GM19193 (cell line): ENCODE data around the gene CYP1A2.

Source experiments
- POLR2A ChIP-seq: IDR thresholded peaks from 4 replicates; pipeline ENCODE4 v1.6.1; 2011; ENCODE audit not compliant: insufficient read depth, insufficient read length; ENCODE audit errors: extremely low read depth

The CYP1A2 gene

DNA sequence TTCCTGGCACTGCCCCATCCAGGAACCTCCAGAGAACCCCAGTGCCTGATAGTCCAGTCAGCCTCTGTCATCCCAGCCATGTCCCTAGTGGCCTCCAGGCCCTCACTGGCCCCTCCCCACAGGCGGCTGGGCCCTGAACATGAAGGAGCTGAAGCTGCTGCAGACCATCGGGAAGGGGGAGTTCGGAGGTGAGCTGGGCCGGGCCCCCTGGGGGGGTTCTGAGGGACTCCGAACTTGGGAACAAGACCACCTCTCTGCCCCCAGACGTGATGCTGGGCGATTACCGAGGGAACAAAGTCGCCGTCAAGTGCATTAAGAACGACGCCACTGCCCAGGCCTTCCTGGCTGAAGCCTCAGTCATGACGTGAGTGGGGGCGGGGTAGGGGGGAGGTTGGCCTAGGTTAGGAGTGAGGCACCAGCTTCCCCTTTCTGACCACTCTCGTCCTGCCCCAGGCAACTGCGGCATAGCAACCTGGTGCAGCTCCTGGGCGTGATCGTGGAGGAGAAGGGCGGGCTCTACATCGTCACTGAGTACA, 52.0 kb downstream of the CYP1A2 start:
- TF ChIP-seq POLR2A, result peak; percentile 5

DNA sequence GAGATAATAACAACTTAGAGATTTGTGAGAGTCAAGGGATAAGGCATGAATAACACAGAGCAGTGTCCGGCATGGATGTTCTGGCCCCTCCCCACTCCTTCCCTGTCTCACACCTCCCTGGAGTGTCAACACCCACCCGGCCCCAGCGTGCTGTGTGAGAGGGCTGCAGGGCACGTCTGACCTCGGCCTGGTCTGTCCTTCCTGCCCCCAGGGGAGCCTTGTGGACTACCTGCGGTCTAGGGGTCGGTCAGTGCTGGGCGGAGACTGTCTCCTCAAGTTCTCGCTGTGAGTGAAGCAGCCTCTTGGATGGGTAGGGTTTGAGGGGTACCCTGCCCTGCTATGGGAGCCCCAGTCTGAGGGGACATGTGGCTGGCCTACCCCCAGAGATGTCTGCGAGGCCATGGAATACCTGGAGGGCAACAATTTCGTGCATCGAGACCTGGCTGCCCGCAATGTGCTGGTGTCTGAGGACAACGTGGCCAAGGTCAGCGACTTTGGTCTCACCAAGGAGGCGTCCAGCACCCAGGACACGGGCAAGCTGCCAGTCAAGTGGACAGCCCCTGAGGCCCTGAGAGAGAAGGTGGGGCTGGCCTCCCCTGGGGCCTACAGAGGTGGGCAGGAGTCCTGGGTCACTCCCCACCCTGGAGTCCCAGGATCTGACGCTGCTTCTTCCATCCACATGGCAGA, 52.8 kb downstream of the CYP1A2 start:
- TF ChIP-seq POLR2A, result no peak

DNA sequence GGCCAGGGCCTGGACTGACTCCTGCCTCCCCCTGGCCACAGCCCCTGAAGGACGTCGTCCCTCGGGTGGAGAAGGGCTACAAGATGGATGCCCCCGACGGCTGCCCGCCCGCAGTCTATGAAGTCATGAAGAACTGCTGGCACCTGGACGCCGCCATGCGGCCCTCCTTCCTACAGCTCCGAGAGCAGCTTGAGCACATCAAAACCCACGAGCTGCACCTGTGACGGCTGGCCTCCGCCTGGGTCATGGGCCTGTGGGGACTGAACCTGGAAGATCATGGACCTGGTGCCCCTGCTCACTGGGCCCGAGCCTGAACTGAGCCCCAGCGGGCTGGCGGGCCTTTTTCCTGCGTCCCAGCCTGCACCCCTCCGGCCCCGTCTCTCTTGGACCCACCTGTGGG, 53.6 kb downstream of the CYP1A2 start:
- no peak for TF ChIP-seq POLR2A

DNA sequence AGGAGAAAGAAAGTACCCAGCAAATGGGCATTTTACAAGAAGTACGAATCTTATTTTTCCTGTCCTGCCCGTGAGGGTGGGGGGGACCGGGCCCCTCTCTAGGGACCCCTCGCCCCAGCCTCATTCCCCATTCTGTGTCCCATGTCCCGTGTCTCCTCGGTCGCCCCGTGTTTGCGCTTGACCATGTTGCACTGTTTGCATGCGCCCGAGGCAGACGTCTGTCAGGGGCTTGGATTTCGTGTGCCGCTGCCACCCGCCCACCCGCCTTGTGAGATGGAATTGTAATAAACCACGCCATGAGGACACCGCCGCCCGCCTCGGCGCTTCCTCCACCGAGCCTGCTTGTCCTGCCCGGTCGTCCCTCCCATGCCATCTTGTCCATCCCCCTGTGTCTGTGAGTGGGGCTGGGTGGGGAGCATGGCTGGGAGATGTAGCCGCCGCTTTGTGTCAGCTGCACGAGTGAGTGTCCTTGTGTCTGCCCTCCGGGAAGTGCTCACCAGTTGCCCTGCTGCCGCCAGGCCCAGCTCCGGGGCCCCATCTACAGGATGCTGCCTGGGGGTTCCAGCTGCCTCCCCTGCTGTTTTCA, 54.3 kb downstream of the CYP1A2 start:
- no peak for TF ChIP-seq POLR2A

DNA sequence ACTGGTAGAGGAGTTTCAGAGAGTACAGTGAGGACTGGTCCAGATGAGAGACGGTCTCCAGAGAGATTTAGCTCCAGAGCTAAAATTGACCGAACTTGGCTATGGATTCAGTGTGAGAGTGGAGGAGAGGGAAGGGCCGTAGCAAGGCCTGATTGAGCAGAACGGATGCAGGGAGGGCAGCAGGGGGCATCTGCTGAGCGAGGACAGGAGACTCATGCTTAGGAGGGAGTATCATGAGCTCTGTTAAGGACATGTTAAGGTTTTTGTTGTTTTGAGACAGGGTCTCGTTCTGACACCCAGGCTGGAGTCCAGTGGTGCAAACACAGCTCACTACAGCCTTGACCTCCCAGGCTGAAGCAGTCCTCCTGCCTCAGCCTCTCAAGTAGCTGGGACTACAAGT, 56.3 kb downstream of the CYP1A2 start:
- TF ChIP-seq POLR2A, result no peak
